GM12865 (cell line): Measurements from ENCODE around the gene NUP133.

ENCODE experiments used
- DNase-seq: peaks from one replicate; pipeline ENCODE4 v3.0.0; 2010; ENCODE audit warnings: low read depth
- H3K4me3 ChIP-seq: 2 replicates; pipeline ENCODE4 v1.5.1; 2011; ENCODE audit warnings: mild to moderate bottlenecking, low read depth, low read length, control low read depth
- CTCF ChIP-seq: IDR thresholded peaks from 2 replicates; pipeline ENCODE4 v1.5.1; 2011; ENCODE audit warnings: low read length, control low read depth, low read depth, inconsistent platforms; ENCODE audit not compliant: insufficient read depth; ENCODE audit errors: missing control alignments

The NUP133 gene

GRCh38 chr1:229438021-229438420 lies 70.1 kb downstream of the NUP133 start:
- DNase-seq, result no peak
- H3K4me3 ChIP-seq, result no peak overlapping the region

GRCh38 chr1:229437443-229437842 lies 70.7 kb downstream of the NUP133 start:
- no peak for DNase-seq
- TF ChIP-seq CTCF, result no peak
- no peak overlapping the region for H3K4me3 ChIP-seq

More at GRCh38 chr1:229438021-229438420, 70.1 kb downstream of the NUP133 start:
- TF ChIP-seq CTCF, result no peak

GRCh38 chr1:229436201-229436600 lies 71.9 kb downstream of the NUP133 start:
- DNase-seq, result no peak
- H3K4me3 ChIP-seq, result no peak overlapping the region
- no peak for TF ChIP-seq CTCF

- H3K4me3 ChIP-seq, result no peak overlapping the region
- no peak for DNase-seq
- TF ChIP-seq CTCF, result no peak
These were observed 73.5 kb downstream of the NUP133 start for GRCh38 chr1:229434641-229435051.

- TF ChIP-seq CTCF, result no peak
- H3K4me3 ChIP-seq, result no peak within 1 kb of the TSS
- no peak for DNase-seq
These were observed 74.0 kb downstream of the NUP133 start, which contains the start of gene ACTA1 for GRCh38 chr1:229434005-229434640. ACTA1 (minus strand) TSS chr1:229434094; CDS start chr1:229433115, 979 bp downstream.

GRCh38 chr1:229433364-229434004 lies 74.7 kb downstream of the NUP133 start:
- no peak for DNase-seq
- H3K4me3 ChIP-seq, result no peak overlapping the region
- no peak for TF ChIP-seq CTCF

GRCh38 chr1:229432905-229433304 lies 75.2 kb downstream of the NUP133 start:
- TF ChIP-seq CTCF, result no peak
- H3K4me3 ChIP-seq, result no peak overlapping the region
- no peak for DNase-seq
